Measurements from ENCODE around the gene RAVER2.

- TF ChIP-seq CTCF (conservative IDR thresholded peaks at IDR 0.05) (no peak), EZH2 (IDR thresholded peaks at IDR 0.05; ENCODE audit: low read depth) (no peak)
Observed at GRCh38 chr1:64712049-64712448, 32.8 kb upstream of the RAVER2 start.

Measured in PC-9 (cell line).